Measurements from ENCODE around the gene GPR22.

GRCh38 chr7:107461938-107462533, 7.8 kb upstream of the GPR22 start:
- TF ChIP-seq CTCF (IDR thresholded peaks at IDR 0.05) (no peak), POLR2AphosphoS5 (IDR thresholded peaks at IDR 0.05; ENCODE audit: low read depth, low read length) (no peak), REST (IDR thresholded peaks at IDR 0.05; ENCODE audit: insufficient read depth in 1 of 2, low read depth in 2 of 2, low read length in 1 of 2) (no peak), TCF7L2 (IDR thresholded peaks at IDR 0.05; ENCODE audit: low read depth, low read length) (no peak)

Data from Panc1 (cell line).